OCI-LY1 (cell line): Measurements from ENCODE around the gene FAM185A.
"Not testable (repeated sequence)": the region's sequence is repeated elsewhere in the genome, so short reads cannot be mapped to it uniquely, and the experiment has no call there.

Experiments used
- H2AFZ ChIP-seq: fragments of 200-600 bp; sonication (generic), shearing (Covaris generic); 2 replicates; pipeline ENCODE4 v1.6.0; 2014; ENCODE audit warnings: antibody characterized with exemption, mild to moderate bottlenecking, low read length
- H3F3A ChIP-seq: fragments of 200-600 bp; sonication (generic), shearing (Covaris generic); 2 replicates; pipeline ENCODE4 v1.6.0; 2014; ENCODE audit warnings: mild to moderate bottlenecking, antibody characterized with exemption, low read length, moderate library complexity; ENCODE audit not compliant: insufficient read depth
- H3K27ac ChIP-seq: fragments of 200-600 bp; sonication (generic); 2 replicates; pipeline ENCODE4 v1.5.1; 2014; ENCODE audit warnings: low read length, mixed run types, mild to moderate bottlenecking, low read depth; ENCODE audit not compliant: poor library complexity, severe bottlenecking
- H3K27me3 ChIP-seq: fragments of 200-600 bp; sonication (generic); 2 replicates; pipeline ENCODE4 v1.6.0; 2014; ENCODE audit warnings: antibody characterized with exemption, mild to moderate bottlenecking, low read length, moderate library complexity; ENCODE audit not compliant: insufficient read depth
- H3K36me3 ChIP-seq: fragments of 200-600 bp; sonication (generic); 2 replicates; pipeline ENCODE4 v1.6.1; 2014; ENCODE audit warnings: mild to moderate bottlenecking, antibody characterized with exemption, low read length, moderate library complexity, mixed read lengths; ENCODE audit not compliant: insufficient read depth
- H3K4me1 ChIP-seq: fragments of 200-600 bp; sonication (generic); 2 replicates; pipeline ENCODE4 v1.5.1; 2014; ENCODE audit warnings: mild to moderate bottlenecking, low read length, moderate library complexity; ENCODE audit not compliant: insufficient read depth, severe bottlenecking
- H3K4me2 ChIP-seq: fragments of 200-600 bp; sonication (generic), shearing (Covaris generic); 2 replicates; pipeline ENCODE4 v1.6.1; 2014; ENCODE audit warnings: low read length
- H3K4me3 ChIP-seq: fragments of 200-600 bp; sonication (generic); 2 replicates; pipeline ENCODE4 v1.5.1; 2014; ENCODE audit warnings: low read length, low read depth, mild to moderate bottlenecking, mixed read lengths; ENCODE audit not compliant: poor library complexity, severe bottlenecking
- H3K79me2 ChIP-seq: fragments of 200-600 bp; shearing (Covaris generic); 2 replicates; pipeline ENCODE4 v1.6.1; 2016; ENCODE audit warnings: mixed run types, low read length, mixed read lengths; ENCODE audit not compliant: insufficient read depth
- H3K9ac ChIP-seq: fragments of 200-600 bp; sonication (generic), shearing (Covaris generic); 2 replicates; pipeline ENCODE4 v1.6.1; 2014; ENCODE audit warnings: mild to moderate bottlenecking, low read length, mixed read lengths
- H3K9me2 ChIP-seq: fragments of 200-600 bp; sonication (generic), shearing (Covaris generic); 2 replicates; pipeline ENCODE4 v1.6.1; 2014; ENCODE audit warnings: low read depth, mild to moderate bottlenecking, low read length, mixed read lengths
- H3K9me3 ChIP-seq: fragments of 200-600 bp; shearing (Covaris generic); 2 replicates; pipeline ENCODE4 v1.6.1; 2014; ENCODE audit warnings: low read length, mixed read lengths
- H4K20me1 ChIP-seq: fragments of 200-600 bp; sonication (generic), shearing (Covaris generic); 2 replicates; pipeline ENCODE4 v1.6.0; 2016; ENCODE audit warnings: mild to moderate bottlenecking, low read length; ENCODE audit not compliant: insufficient read depth
- EZH2 ChIP-seq: fragments of 200-600 bp; sonication (generic), shearing (Covaris generic); IDR thresholded peaks from 2 replicates; pipeline ENCODE4 v1.8.0; 2017; ENCODE audit warnings: borderline replicate concordance, mixed run types, mild to moderate bottlenecking, antibody characterized with exemption, low read length, moderate library complexity, mixed read lengths
- TF ChIP-seq, protein P1 (sequence below): fragments of 200-600 bp; sonication (generic), shearing (Covaris generic); IDR thresholded peaks from 2 replicates; pipeline ENCODE4 v1.5.1; 2017; ENCODE audit warnings: mild to moderate bottlenecking, antibody characterized with exemption, low read length, moderate library complexity, mixed read lengths

Gene FAM185A

DNA sequence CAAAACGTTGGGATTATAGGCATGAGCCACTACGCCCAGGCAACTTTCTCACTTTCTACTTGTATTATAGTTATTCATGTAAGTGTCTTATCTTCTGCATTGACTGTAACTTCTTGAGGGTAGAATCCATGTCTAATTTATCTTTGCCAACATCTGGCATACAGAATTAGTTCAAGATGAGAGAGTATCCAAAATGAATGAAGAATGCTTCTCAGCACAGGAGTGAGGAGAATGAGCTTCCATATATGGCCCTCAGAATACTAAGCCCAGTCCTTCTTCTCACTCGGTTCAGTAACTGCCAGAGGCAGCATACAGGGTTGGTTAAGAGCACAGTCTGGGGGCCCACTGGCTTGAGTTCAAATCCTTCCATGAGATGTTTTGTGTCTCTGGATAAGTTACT lies 89.0 kb downstream of the FAM185A start:
- Histone ChIP-seq H3K4me2 (no peak overlapping the region), H3K9me2 (no peaks in the 10 kb centered on the region), H3K27ac (no peak overlapping the region), H3K36me3 (no peaks in the 10 kb centered on the region), H3K9me3 (no peaks in the 10 kb centered on the region), H3K79me2 (no peaks in the 10 kb centered on the region), H4K20me1 (no peaks in the 10 kb centered on the region), H2AFZ (no peak overlapping the region), H3K27me3 (no peaks in the 10 kb centered on the region), H3K9ac (no peak overlapping the region), H3K4me3 (no peak overlapping the region), H3F3A (no peaks in the 10 kb centered on the region), H3K4me1 (no peaks in the 10 kb centered on the region)
- TF ChIP-seq, protein P1, sequence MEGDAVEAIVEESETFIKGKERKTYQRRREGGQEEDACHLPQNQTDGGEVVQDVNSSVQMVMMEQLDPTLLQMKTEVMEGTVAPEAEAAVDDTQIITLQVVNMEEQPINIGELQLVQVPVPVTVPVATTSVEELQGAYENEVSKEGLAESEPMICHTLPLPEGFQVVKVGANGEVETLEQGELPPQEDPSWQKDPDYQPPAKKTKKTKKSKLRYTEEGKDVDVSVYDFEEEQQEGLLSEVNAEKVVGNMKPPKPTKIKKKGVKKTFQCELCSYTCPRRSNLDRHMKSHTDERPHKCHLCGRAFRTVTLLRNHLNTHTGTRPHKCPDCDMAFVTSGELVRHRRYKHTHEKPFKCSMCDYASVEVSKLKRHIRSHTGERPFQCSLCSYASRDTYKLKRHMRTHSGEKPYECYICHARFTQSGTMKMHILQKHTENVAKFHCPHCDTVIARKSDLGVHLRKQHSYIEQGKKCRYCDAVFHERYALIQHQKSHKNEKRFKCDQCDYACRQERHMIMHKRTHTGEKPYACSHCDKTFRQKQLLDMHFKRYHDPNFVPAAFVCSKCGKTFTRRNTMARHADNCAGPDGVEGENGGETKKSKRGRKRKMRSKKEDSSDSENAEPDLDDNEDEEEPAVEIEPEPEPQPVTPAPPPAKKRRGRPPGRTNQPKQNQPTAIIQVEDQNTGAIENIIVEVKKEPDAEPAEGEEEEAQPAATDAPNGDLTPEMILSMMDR = no peak
- no peak for TF ChIP-seq EZH2

DNA sequence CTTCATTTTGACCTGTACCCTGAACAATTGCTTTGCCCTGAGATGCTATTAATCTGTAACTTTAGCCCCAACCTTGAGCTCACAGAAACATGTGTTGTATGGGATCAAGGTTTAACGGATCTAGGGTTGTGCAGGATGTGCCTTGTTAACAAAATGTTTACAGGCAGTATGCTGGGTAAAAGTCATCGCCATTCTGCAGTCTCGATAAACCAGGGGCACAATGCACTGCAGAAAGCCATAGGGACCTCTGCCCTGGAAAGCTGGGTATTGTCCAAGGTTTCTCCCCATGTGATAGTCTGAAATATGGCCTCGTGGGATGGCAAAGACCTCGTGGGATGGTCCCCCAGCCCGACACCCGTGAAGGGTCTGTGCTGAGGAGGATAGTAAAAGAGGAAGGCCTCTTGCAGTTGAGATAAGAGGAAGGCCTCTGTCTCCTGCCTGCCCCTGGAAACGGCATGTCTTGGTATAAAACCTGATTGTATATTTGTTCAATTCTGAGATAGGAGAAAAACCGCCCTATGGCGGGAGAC lies 89.8 kb downstream of the FAM185A start:
- not testable (repeated sequence) for H3K36me3 ChIP-seq, H3K9me3 ChIP-seq, H3F3A ChIP-seq, H3K4me3 ChIP-seq, H3K27ac ChIP-seq, H3K9ac ChIP-seq, H3K27me3 ChIP-seq, H3K79me2 ChIP-seq, H3K4me1 ChIP-seq, H4K20me1 ChIP-seq, H2AFZ ChIP-seq, H3K4me2 ChIP-seq, H3K9me2 ChIP-seq

DNA sequence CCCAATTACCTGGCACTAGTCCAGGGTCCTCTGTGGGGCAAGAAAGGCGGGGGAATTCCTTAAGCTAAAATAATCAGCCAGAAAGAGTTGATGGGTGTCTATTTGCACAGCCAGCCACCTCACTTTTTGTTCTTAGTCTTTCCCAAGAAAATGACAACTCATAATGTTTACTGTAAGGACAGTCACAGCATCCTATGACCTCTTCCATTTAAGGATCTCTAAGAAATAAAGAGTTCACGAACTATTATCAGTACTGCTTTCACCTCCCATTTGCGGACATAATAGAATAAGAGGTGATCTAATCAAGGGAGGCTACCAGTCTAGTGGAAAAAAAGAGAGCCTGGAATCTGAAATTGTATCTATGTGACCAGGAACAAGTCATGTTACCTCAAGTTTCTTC lies 91.6 kb downstream of the FAM185A start:
- Histone ChIP-seq H3F3A (no peaks in the 10 kb centered on the region), H3K9me3 (no peaks in the 10 kb centered on the region), H4K20me1 (no peaks in the 10 kb centered on the region), H3K27me3 (no peaks in the 10 kb centered on the region), H3K79me2 (no peaks in the 10 kb centered on the region), H3K4me1 (no peaks in the 10 kb centered on the region), H3K36me3 (no peaks in the 10 kb centered on the region), H3K9me2 (no peaks in the 10 kb centered on the region), H3K27ac (no peak overlapping the region), H3K4me2 (no peak overlapping the region), H3K4me3 (no peak overlapping the region), H2AFZ (no peak overlapping the region), H3K9ac (no peak overlapping the region)
- TF ChIP-seq, protein P1 = no peak

DNA sequence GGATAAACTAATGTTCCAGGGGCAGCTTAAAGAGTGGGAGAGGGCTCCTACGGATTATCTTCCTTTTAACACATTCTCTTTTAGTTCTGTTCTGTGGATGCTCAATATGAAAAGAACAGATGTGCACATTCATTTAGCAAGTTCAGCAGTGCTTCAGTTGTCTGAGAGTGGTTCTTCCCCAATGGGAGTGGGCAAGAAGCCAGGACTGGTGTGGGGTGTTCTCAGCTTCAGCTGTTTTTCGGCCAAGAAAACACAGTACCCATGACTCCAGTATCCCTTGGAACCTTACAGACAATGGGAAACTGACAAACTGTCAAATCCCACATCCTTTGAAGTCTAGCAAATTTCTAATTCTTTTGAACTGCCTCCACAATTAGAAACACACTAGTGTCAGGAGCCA lies 92.5 kb downstream of the FAM185A start:
- H3K4me1 ChIP-seq = no peaks in the 10 kb centered on the region
- no peak for TF ChIP-seq EZH2
- TF ChIP-seq, protein P1 = no peak
- H3K9me3 ChIP-seq = no peaks in the 10 kb centered on the region
- no peaks in the 10 kb centered on the region for H3K79me2 ChIP-seq
- no peaks in the 10 kb centered on the region for H3K27me3 ChIP-seq
- H3K36me3 ChIP-seq = no peaks in the 10 kb centered on the region
- H3K9ac ChIP-seq = no peak overlapping the region
- H3K4me2 ChIP-seq = no peak overlapping the region
- no peak overlapping the region for H3K4me3 ChIP-seq
- no peaks in the 10 kb centered on the region for H3K9me2 ChIP-seq
- no peak overlapping the region for H3K27ac ChIP-seq
- H3F3A ChIP-seq = no peaks in the 10 kb centered on the region
- no peaks in the 10 kb centered on the region for H4K20me1 ChIP-seq
- no peak overlapping the region for H2AFZ ChIP-seq
